HG03196 (cell line): ENCODE measurements around the gene REEP1.
"Not testable (repeated sequence)": the region's sequence is repeated elsewhere in the genome, so short reads cannot be mapped to it uniquely, and the experiment has no call there.

Experiments
- ATAC-seq: cut with Tn5 transposase; IDR thresholded peaks from one replicate; pipeline ENCODE4 v1.9.1; 2021; ENCODE audit not compliant: unreplicated experiment

Gene REEP1

GRCh38 chr2:86202336-86202692, 135.1 kb downstream of the REEP1 start:
- ATAC-seq, result no peak

- no peak for ATAC-seq
Measured at GRCh38 chr2:86201671-86202335, 135.6 kb downstream of the REEP1 start.

GRCh38 chr2:86200564-86200963, 136.9 kb downstream of the REEP1 start:
- ATAC-seq, result not testable (repeated sequence)

- no peak for ATAC-seq
Measured at GRCh38 chr2:86199834-86200177, 137.6 kb downstream of the REEP1 start.

DNA sequence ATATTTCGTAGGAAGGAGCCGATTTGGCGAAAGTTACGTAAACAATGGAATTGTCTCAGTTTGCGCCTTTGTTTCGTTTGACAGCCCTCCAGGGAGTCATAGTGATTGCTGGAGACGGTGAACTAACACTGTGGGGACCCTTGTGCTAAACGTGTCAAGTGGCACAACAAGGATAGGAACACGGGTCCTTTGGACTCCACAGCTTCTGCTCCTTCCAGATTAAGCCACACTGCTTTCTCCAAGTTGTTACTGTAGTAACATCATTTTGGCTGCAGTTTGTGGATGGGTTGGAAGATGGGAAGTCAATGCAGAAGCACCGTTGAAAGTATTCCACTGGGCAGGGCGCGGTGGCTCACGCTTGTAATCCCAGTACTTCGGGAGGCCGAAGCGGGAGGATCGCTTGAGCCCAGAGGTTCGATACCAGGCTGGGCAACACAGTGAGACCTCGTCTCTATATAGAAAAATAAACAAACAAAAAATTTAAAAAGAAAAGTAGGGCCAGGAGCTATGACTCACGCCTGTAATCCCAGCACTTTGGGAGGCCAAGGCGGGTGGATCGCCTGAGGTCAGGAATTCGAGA, 141.5 kb downstream of the REEP1 start:
- ATAC-seq, result no peak

DNA sequence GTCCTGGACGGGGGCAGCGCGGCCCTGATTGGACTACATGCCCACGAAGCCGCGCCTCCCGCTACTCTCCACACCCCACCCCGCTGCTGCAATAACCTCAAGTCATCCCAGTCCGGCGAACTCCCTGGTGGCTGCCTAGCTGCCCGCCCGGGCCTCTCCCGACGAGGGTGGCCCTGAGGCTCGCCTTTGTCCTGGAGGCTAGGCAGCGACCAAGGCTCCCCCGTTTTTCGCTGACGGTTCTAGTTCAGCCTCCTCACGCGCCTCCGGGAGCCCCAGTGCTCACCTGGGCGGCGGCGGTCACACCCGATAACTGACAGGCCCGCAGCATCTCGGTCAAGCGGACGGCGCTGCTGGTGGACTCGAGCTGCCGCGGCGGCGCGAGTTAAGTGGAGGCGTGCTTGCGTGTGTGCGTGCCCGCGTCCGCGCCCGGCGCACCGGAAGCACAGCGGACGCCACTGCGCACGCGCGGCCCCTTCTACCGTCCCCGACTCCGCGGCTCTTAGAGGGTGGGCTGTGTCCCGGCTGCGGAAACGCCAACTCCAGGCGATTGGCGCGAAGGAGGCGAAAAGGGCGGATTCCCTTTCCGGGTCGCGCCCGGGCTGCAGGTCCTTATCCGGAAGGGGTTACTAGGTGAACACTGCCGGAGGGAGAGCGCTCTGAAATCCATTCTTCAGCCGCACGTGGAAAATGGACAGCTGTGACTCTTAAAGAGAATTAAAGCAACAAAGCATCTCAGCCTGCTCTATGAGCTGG, 142.2 kb downstream of the REEP1 start, which contains the start of gene IMMT:
IMMT (minus strand) TSS at position 408 of the 753 bp plus-strand sequence; CDS start at position 328, 80 bp downstream.
- ATAC-seq, result peak; percentile 86

DNA sequence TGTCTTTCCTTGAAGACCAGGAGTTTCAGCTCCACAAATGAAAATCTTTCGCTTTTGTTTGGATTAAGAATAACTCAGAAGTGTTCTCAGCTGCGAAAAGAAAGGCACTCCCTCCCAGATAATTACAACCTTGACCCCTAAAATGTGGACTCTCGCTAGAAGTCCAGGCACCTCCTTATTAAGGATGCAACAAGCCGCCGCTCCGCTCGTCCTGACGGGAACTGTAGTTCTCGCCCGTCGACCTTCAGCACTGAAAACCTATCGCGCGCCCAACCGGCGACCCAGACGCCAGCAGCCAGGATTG, 142.7 kb downstream of the REEP1 start:
- no peak for ATAC-seq

DNA sequence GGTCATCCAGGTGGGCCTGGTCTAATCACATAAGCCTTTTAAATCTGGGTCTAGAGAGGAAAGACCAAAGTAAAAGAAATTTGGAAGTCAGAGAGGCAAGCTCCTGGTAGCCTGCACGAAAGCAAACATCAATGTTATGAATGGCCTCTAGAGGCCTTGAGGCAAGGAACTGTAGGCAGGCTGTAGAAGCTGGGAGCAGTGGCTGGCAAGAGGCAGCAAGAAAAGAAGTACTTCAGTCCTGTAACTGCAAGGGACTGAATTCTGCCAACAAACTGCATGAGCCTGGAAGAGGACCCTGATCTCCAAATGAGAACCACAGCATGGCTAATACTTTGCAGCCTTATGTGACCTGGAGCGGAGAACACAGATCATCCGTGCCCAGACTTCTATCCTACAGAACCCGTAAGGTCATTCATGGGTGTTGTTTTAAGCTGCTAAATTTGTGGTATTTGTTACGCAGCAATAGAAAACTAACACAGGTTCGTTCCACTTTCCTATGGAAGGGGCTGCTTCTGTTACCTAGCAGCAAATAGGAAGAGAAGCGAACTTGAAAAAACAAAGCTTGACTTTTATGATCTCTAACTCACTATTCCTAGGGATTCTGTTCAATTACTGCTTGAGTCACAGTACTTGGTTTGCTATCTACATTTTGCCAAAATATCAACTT, 143.4 kb downstream of the REEP1 start:
- ATAC-seq, result no peak

DNA sequence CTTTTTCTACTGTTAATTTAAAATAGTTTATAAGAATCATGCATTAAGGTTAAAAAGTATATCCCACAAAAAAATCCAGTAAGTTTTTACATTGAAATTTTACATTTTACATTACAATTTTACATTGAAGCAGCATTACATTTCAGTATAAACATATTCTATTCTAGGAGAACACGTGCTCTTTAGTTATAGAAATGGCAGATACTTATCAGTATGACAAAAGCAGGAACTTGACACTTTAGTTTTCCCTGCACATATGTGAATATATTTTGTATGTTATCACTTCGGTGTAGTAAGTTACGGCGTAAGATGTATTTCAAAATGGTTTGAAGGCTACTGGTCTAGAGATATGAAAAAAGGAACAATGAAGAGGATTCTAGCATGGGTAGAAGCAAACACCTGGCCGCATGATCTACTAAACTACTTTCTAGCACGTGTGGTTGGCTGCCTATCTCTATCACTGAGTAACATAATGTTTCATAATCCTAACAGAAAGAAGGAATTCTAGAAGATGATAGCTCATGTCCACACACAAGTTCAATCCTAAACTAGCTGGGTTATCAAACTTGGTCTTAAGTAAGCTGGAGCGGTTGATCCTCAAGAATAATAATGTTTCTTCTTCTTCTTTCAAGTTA, 147.5 kb downstream of the REEP1 start:
- no peak for ATAC-seq

- ATAC-seq, result no peak
Measured at GRCh38 chr2:86186431-86186830, 151.0 kb downstream of the REEP1 start.

GRCh38 chr2:86185517-86186212, 151.8 kb downstream of the REEP1 start:
- no peak for ATAC-seq

- no peak for ATAC-seq
Measured at GRCh38 chr2:86176597-86176996, 160.8 kb downstream of the REEP1 start.

DNA sequence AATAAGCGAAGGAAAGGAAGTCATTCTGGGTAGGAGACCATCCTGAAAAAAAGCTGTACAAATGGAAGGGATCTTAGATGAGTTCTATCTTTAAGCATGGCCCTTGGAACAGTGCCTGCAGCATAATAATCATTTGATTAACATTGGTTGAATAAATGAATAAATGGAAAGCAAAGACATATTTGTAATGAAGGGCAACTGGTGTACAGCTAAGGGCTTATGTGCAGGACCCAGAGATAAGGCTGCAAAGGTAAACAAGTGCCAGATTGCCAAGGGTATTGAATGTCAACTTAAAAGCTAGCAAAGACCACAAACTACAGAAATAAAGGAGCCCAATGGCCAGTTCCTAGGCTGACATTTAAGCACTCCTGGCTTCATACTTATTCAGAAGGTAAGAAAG, 161.6 kb downstream of the REEP1 start:
- no peak for ATAC-seq

- no peak for ATAC-seq
Measured at GRCh38 chr2:86174445-86174844, 163.0 kb downstream of the REEP1 start.

DNA sequence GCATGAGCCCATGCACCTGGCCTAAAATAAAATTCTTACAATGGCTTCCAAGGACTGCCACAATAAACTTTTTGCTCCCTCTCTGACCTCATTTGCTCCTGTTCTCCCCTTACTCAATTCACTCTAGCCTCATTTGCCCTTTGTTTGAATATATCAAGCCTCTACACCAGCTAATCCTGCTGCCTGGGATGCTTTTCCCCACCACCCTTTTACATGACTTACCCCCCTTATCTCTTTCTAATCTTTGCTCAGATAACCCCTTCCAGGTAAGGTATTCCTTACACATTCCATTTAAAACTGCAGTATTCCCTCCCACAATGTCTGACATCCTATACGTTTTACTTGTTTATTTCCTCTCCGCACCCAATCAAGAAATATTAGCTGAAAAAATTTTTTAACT, 164.8 kb downstream of the REEP1 start:
- no peak for ATAC-seq

DNA sequence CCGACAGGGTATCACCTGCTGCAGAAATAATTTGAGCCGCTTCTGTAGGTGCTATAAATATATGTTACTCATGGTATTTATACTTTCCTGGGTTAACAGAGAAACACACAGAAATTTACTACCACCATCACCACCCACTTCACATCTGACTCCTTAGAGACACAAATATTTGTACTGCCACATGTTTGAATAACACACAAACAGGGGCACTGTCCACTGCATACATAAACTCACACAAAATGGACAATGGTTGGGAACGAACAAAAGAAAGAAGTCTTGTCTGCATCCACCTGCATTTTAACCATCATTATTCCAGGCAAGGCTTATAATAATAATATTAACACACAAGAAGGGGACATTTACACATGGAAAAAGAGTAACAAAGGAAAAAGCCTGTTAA, 166.1 kb downstream of the REEP1 start:
- ATAC-seq, result no peak

DNA sequence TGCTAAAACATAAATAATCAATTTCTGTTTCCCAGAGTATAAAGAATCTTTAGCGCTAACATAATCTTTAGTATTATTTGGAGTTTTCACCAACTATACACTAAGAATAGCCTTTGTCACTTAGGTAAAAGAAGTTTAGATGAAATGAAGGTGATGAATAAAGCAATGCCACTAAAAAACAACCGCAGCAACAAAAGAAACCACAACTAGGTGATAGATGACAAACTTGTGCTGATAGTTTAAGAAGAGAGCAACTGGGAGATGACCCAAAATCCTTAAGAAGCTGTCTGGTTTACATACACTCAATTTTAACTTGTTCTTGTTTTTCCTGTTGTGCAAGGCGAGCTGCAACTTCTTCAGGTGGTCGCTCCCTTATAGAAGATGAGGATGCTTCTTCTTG, 167.0 kb downstream of the REEP1 start:
- no peak for ATAC-seq
